ENCODE measurements around the gene STK10. TPM values are rescaled to one million over a fixed set of nuclear protein-coding genes. Genes with fewer than 3 reads are reported as not detected.

Gene STK10
- total and polyA plus RNA-seq, 8 donors = 6.6 to 86.6 (median 14.8) TPM

GRCh38 chr5:172076761-172077244 is 111.2 kb downstream of the STK10 start:
- Histone ChIP-seq H3K4me3 (no peak overlapping the region), H3K27me3 (no peaks in the 10 kb centered on the region), H3K36me3 (peaks cover 5 to 74% (median 51%) of the 10 kb centered on the region in 4 donors), H3K27ac (peak overlapping the region in 2 of 5 donors; percentile 4 to 39), H3K9me3 (no peaks in the 10 kb centered on the region), H3K4me1 (peaks cover 0 to 25% (median 5%) of the 10 kb centered on the region in 4 donors)
- DNase-seq = no peak
- 65 to 78% (median 75%) methylated on average over 10 of the region's 10 CpGs for whole genome bisulfite sequencing, 5 donors
- intact Hi-C loops (cut with DNase I; ENCODE audit: low total_unique reads) = no loop called here
- TF ChIP-seq POLR2AphosphoS5 (IDR thresholded peaks at IDR 0.05) (no peak), EP300 (IDR thresholded peaks at IDR 0.05) (no peak), CTCF (IDR thresholded peaks at IDR 0.05) (no peak), POLR2A (IDR thresholded peaks at IDR 0.05) (no peak)

GRCh38 chr5:172075656-172076055 is 112.4 kb downstream of the STK10 start:
- Histone ChIP-seq H3K4me1 (peaks cover 0 to 25% (median 5%) of the 10 kb centered on the region in 4 donors), H3K9me3 (no peaks in the 10 kb centered on the region), H3K27ac (no peak overlapping the region), H3K4me3 (no peak overlapping the region), H3K27me3 (no peaks in the 10 kb centered on the region), H3K36me3 (peaks cover 0 to 65% (median 40%) of the 10 kb centered on the region in 4 donors)
- TF ChIP-seq CTCF (IDR thresholded peaks at IDR 0.05) = no peak
- no peak for TF ChIP-seq POLR2A (IDR thresholded peaks at IDR 0.05)
- no peak for TF ChIP-seq POLR2AphosphoS5 (IDR thresholded peaks at IDR 0.05)
- TF ChIP-seq EP300 (IDR thresholded peaks at IDR 0.05) = no peak
- intact Hi-C loops (cut with DNase I; ENCODE audit: low total_unique reads) = no loop called here
- WGBS, 5 donors = 93 to 99% (median 97%) methylated on average over 4 of the region's 4 CpGs
- DNase-seq = no peak

DNA sequence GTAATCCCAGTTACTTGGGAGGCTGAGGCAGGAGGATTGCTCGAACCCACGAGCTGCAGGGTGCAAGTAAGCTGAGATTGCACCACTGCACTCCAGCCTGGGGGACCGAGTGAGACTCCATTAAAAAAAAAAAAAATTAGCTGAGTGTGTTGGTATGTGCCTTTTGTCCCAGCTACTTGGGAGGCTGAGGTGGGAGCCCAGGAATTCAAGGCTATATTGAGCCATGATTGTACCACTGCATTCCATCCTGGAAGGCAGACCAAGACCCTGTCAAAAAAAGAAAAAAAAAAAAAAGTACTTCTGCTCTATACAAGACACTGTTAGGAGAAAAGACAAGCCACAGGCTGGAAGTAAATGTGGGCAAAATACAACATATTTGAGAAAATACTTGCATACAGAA is 113.1 kb downstream of the STK10 start:
- DNase-seq = no peak
- 91 to 96% (median 96%) methylated on average over 3 of the region's 3 CpGs for WGBS, 5 donors
- TF ChIP-seq EP300 (IDR thresholded peaks at IDR 0.05) (no peak), POLR2AphosphoS5 (IDR thresholded peaks at IDR 0.05) (no peak), POLR2A (IDR thresholded peaks at IDR 0.05) (no peak), CTCF (IDR thresholded peaks at IDR 0.05) (no peak)

DNA sequence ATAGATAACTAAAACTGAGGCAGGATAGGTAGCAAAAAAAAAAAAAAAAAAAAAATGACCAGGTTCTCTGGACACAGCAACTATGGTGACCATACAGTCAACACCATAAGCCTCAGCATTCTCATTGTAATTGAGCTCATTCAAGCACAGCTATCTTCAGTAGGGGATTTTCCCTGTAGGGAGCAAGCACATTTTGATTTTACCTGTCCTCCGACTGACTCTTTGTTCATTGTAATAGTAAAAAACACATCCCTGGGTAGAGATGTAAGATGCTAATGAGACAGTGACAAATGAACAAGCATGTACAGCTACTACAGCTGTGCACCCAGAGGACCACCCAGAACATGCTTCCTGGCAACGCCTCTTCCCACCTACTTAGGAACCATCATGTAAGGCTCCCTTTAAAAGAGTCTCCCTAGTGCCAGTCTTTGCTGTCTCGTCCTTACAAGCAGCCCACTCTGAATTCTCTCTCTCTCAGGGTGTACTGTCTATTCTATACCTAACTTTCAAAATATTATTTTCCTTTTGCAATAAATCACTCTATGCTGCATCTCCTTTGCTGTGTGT is 116.6 kb downstream of the STK10 start:
- DNase-seq = no peak
- Histone ChIP-seq H3K36me3 (peaks cover 0 to 50% (median 28%) of the 10 kb centered on the region in 4 donors), H3K4me1 (peaks cover 0 to 1% (median under 1%) of the 10 kb centered on the region in 4 donors), H3K27me3 (no peaks in the 10 kb centered on the region), H3K9me3 (no peaks in the 10 kb centered on the region), H3K27ac (no peak overlapping the region), H3K4me3 (no peak overlapping the region)
- TF ChIP-seq POLR2AphosphoS5 (IDR thresholded peaks at IDR 0.05) (no peak), POLR2A (IDR thresholded peaks at IDR 0.05) (no peak), CTCF (IDR thresholded peaks at IDR 0.05) (no peak), EP300 (IDR thresholded peaks at IDR 0.05) (no peak)
- WGBS, 5 donors = 84 to 96% (median 94%) methylated on average over 3 of the region's 3 CpGs
- intact Hi-C loops (cut with DNase I; ENCODE audit: low total_unique reads) = no loop called here

More for the DNA sequence above, 113.1 kb downstream of the STK10 start:
- intact Hi-C loops (cut with DNase I; ENCODE audit: low total_unique reads) = no loop called here
- Histone ChIP-seq H3K36me3 (peaks cover 0 to 58% (median 33%) of the 10 kb centered on the region in 4 donors), H3K27ac (no peak overlapping the region), H3K4me3 (no peak overlapping the region), H3K9me3 (no peaks in the 10 kb centered on the region), H3K4me1 (peaks cover 0 to 25% (median 5%) of the 10 kb centered on the region in 4 donors), H3K27me3 (no peaks in the 10 kb centered on the region)

All from stomach (tissue), 9 donors.